OCI-LY1 (cell line): ENCODE results near the gene ROCK1.
"Not testable (repeated sequence)": the region's sequence is repeated elsewhere in the genome, so short reads cannot be mapped to it uniquely, and the experiment has no call there.

Experiments
- H2AFZ ChIP-seq: fragments of 200-600 bp; sonication (generic), shearing (Covaris generic); 2 replicates; pipeline ENCODE4 v1.6.0; 2014; ENCODE audit warnings: antibody characterized with exemption, mild to moderate bottlenecking, low read length
- H3F3A ChIP-seq: fragments of 200-600 bp; sonication (generic), shearing (Covaris generic); 2 replicates; pipeline ENCODE4 v1.6.0; 2014; ENCODE audit warnings: mild to moderate bottlenecking, antibody characterized with exemption, low read length, moderate library complexity; ENCODE audit not compliant: insufficient read depth
- H3K27ac ChIP-seq: fragments of 200-600 bp; sonication (generic); 2 replicates; pipeline ENCODE4 v1.5.1; 2014; ENCODE audit warnings: low read length, mixed run types, mild to moderate bottlenecking, low read depth; ENCODE audit not compliant: poor library complexity, severe bottlenecking
- H3K27me3 ChIP-seq: fragments of 200-600 bp; sonication (generic); 2 replicates; pipeline ENCODE4 v1.6.0; 2014; ENCODE audit warnings: antibody characterized with exemption, mild to moderate bottlenecking, low read length, moderate library complexity; ENCODE audit not compliant: insufficient read depth
- H3K36me3 ChIP-seq: fragments of 200-600 bp; sonication (generic); 2 replicates; pipeline ENCODE4 v1.6.1; 2014; ENCODE audit warnings: mild to moderate bottlenecking, antibody characterized with exemption, low read length, moderate library complexity, mixed read lengths; ENCODE audit not compliant: insufficient read depth
- H3K4me1 ChIP-seq: fragments of 200-600 bp; sonication (generic); 2 replicates; pipeline ENCODE4 v1.5.1; 2014; ENCODE audit warnings: mild to moderate bottlenecking, low read length, moderate library complexity; ENCODE audit not compliant: insufficient read depth, severe bottlenecking
- H3K4me2 ChIP-seq: fragments of 200-600 bp; sonication (generic), shearing (Covaris generic); 2 replicates; pipeline ENCODE4 v1.6.1; 2014; ENCODE audit warnings: low read length
- H3K4me3 ChIP-seq: fragments of 200-600 bp; sonication (generic); 2 replicates; pipeline ENCODE4 v1.5.1; 2014; ENCODE audit warnings: low read length, low read depth, mild to moderate bottlenecking, mixed read lengths; ENCODE audit not compliant: poor library complexity, severe bottlenecking
- H3K79me2 ChIP-seq: fragments of 200-600 bp; shearing (Covaris generic); 2 replicates; pipeline ENCODE4 v1.6.1; 2016; ENCODE audit warnings: mixed run types, low read length, mixed read lengths; ENCODE audit not compliant: insufficient read depth
- H3K9ac ChIP-seq: fragments of 200-600 bp; sonication (generic), shearing (Covaris generic); 2 replicates; pipeline ENCODE4 v1.6.1; 2014; ENCODE audit warnings: mild to moderate bottlenecking, low read length, mixed read lengths
- H3K9me2 ChIP-seq: fragments of 200-600 bp; sonication (generic), shearing (Covaris generic); 2 replicates; pipeline ENCODE4 v1.6.1; 2014; ENCODE audit warnings: low read depth, mild to moderate bottlenecking, low read length, mixed read lengths
- H3K9me3 ChIP-seq: fragments of 200-600 bp; shearing (Covaris generic); 2 replicates; pipeline ENCODE4 v1.6.1; 2014; ENCODE audit warnings: low read length, mixed read lengths
- H4K20me1 ChIP-seq: fragments of 200-600 bp; sonication (generic), shearing (Covaris generic); 2 replicates; pipeline ENCODE4 v1.6.0; 2016; ENCODE audit warnings: mild to moderate bottlenecking, low read length; ENCODE audit not compliant: insufficient read depth
- EZH2 ChIP-seq: fragments of 200-600 bp; sonication (generic), shearing (Covaris generic); IDR thresholded peaks from 2 replicates; pipeline ENCODE4 v1.8.0; 2017; ENCODE audit warnings: borderline replicate concordance, mixed run types, mild to moderate bottlenecking, antibody characterized with exemption, low read length, moderate library complexity, mixed read lengths
- TF ChIP-seq, protein P1 (sequence below): fragments of 200-600 bp; sonication (generic), shearing (Covaris generic); IDR thresholded peaks from 2 replicates; pipeline ENCODE4 v1.5.1; 2017; ENCODE audit warnings: mild to moderate bottlenecking, antibody characterized with exemption, low read length, moderate library complexity, mixed read lengths

The ROCK1 gene

GRCh38 chr18:21040466-21040865, 71.1 kb downstream of the ROCK1 start:
- H3K27ac ChIP-seq, result no peak overlapping the region
- H3K36me3 ChIP-seq, result peaks cover 64% of the 10 kb centered on the region
- no peaks in the 10 kb centered on the region for H3K79me2 ChIP-seq
- no peak overlapping the region for H3K4me3 ChIP-seq
- no peaks in the 10 kb centered on the region for H3K27me3 ChIP-seq
- H2AFZ ChIP-seq, result no peak overlapping the region
- TF ChIP-seq EZH2, result no peak
- TF ChIP-seq, protein P1, sequence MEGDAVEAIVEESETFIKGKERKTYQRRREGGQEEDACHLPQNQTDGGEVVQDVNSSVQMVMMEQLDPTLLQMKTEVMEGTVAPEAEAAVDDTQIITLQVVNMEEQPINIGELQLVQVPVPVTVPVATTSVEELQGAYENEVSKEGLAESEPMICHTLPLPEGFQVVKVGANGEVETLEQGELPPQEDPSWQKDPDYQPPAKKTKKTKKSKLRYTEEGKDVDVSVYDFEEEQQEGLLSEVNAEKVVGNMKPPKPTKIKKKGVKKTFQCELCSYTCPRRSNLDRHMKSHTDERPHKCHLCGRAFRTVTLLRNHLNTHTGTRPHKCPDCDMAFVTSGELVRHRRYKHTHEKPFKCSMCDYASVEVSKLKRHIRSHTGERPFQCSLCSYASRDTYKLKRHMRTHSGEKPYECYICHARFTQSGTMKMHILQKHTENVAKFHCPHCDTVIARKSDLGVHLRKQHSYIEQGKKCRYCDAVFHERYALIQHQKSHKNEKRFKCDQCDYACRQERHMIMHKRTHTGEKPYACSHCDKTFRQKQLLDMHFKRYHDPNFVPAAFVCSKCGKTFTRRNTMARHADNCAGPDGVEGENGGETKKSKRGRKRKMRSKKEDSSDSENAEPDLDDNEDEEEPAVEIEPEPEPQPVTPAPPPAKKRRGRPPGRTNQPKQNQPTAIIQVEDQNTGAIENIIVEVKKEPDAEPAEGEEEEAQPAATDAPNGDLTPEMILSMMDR, result no peak
- no peak overlapping the region for H3K4me2 ChIP-seq
- no peak overlapping the region for H3K9ac ChIP-seq
- no peaks in the 10 kb centered on the region for H3F3A ChIP-seq
- no peaks in the 10 kb centered on the region for H3K9me3 ChIP-seq
- H3K9me2 ChIP-seq, result no peaks in the 10 kb centered on the region
- H4K20me1 ChIP-seq, result no peaks in the 10 kb centered on the region
- H3K4me1 ChIP-seq, result no peaks in the 10 kb centered on the region

- Histone ChIP-seq H4K20me1 (no peaks in the 10 kb centered on the region), H2AFZ (no peak overlapping the region), H3K4me1 (no peaks in the 10 kb centered on the region), H3K9ac (no peak overlapping the region), H3F3A (no peaks in the 10 kb centered on the region), H3K27ac (no peak overlapping the region), H3K9me2 (no peaks in the 10 kb centered on the region), H3K9me3 (no peaks in the 10 kb centered on the region), H3K27me3 (no peaks in the 10 kb centered on the region), H3K36me3 (peaks cover 63% of the 10 kb centered on the region), H3K4me2 (no peak overlapping the region), H3K79me2 (no peaks in the 10 kb centered on the region), H3K4me3 (no peak overlapping the region)
- TF ChIP-seq, protein P1, result no peak
- TF ChIP-seq EZH2, result no peak
Measured at GRCh38 chr18:21038201-21038600, 73.4 kb downstream of the ROCK1 start.

GRCh38 chr18:21031845-21032244, 79.8 kb downstream of the ROCK1 start:
- no peak overlapping the region for H3K27ac ChIP-seq
- no peaks in the 10 kb centered on the region for H4K20me1 ChIP-seq
- no peak overlapping the region for H2AFZ ChIP-seq
- H3K27me3 ChIP-seq, result no peaks in the 10 kb centered on the region
- no peak for TF ChIP-seq EZH2
- TF ChIP-seq, protein P1, result no peak
- peaks cover 69% of the 10 kb centered on the region for H3K36me3 ChIP-seq
- no peaks in the 10 kb centered on the region for H3K4me1 ChIP-seq
- H3F3A ChIP-seq, result no peaks in the 10 kb centered on the region
- H3K9ac ChIP-seq, result no peak overlapping the region
- H3K79me2 ChIP-seq, result 0 out of 2 replicates have a peak, but pooled peaks cover 6% of the 10 kb centered on the region
- peaks cover 3% of the 10 kb centered on the region; the same call in 1 of the 2 replicates for H3K9me3 ChIP-seq
- H3K9me2 ChIP-seq, result no peaks in the 10 kb centered on the region
- H3K4me3 ChIP-seq, result no peak overlapping the region
- H3K4me2 ChIP-seq, result no peak overlapping the region

- H3K27ac ChIP-seq, H3K9me2 ChIP-seq, H2AFZ ChIP-seq, H3K27me3 ChIP-seq, H3K9ac ChIP-seq, H4K20me1 ChIP-seq, H3K79me2 ChIP-seq, H3K4me3 ChIP-seq, H3F3A ChIP-seq, H3K4me1 ChIP-seq, H3K4me2 ChIP-seq, H3K9me3 ChIP-seq: not testable (repeated sequence)
- H3K36me3 ChIP-seq, result peaks cover 79% of the 10 kb centered on the region
Measured at GRCh38 chr18:21018257-21018656, 93.4 kb downstream of the ROCK1 start.
